Mesendoderm (in vitro differentiated cells): ENCODE data around the gene VANGL2.

Experiments
- DNase-seq: peaks from one replicate; pipeline ENCODE4 v3.0.0; 2013
- H2AK5ac ChIP-seq: 2 replicates; pipeline ENCODE4 v1.6.1; 2013; ENCODE audit warnings: low read length, inconsistent platforms
- H2BK120ac ChIP-seq: 2 replicates; pipeline ENCODE4 v1.6.1; 2013; ENCODE audit warnings: low read depth, mild to moderate bottlenecking, low read length, moderate library complexity, mixed read lengths
- H2BK15ac ChIP-seq: replicated peaks from 2 replicates; pipeline ENCODE4 v1.6.1; 2013; ENCODE audit warnings: low read depth, mild to moderate bottlenecking, moderate library complexity
- H2BK5ac ChIP-seq: 2 replicates; pipeline ENCODE4 v1.6.1; 2013; ENCODE audit warnings: low read length, inconsistent platforms
- H3K18ac ChIP-seq: 2 replicates; pipeline ENCODE4 v1.6.1; 2013; ENCODE audit warnings: mild to moderate bottlenecking, low read length, mixed read lengths
- H3K23ac ChIP-seq: one replicate; pipeline ENCODE4 v1.6.1; 2013; ENCODE audit warnings: low read length
- H3K27ac ChIP-seq: 2 replicates; pipeline ENCODE4 v1.5.1; 2013; ENCODE audit warnings: low read depth, mild to moderate bottlenecking, inconsistent platforms, low read length, moderate library complexity
- H3K27me3 ChIP-seq: 2 replicates; pipeline ENCODE4 v1.6.1; 2013; ENCODE audit warnings: low read length, control low read depth, mild to moderate bottlenecking, inconsistent platforms; ENCODE audit not compliant: insufficient read depth, poor library complexity
- H3K36me3 ChIP-seq: 2 replicates; pipeline ENCODE4 v1.6.1; 2013; ENCODE audit warnings: low read length, inconsistent platforms; ENCODE audit not compliant: control insufficient read depth, insufficient read depth
- H3K4ac ChIP-seq: one replicate; pipeline ENCODE4 v1.6.1; 2013; ENCODE audit warnings: low read depth, mild to moderate bottlenecking, low read length, moderate library complexity
- H3K4me1 ChIP-seq: 2 replicates; pipeline ENCODE4 v1.6.1; 2013; ENCODE audit warnings: low read depth, low read length, inconsistent platforms; ENCODE audit not compliant: control insufficient read depth
- H3K4me2 ChIP-seq: 2 replicates; pipeline ENCODE4 v1.6.1; 2013; ENCODE audit warnings: low read length
- H3K4me3 ChIP-seq: 2 replicates; pipeline ENCODE4 v1.5.1; 2013; ENCODE audit warnings: mild to moderate bottlenecking, low read length
- H3K56ac ChIP-seq: one replicate; pipeline ENCODE4 v1.6.1; 2013; ENCODE audit warnings: low read length
- H3K79me1 ChIP-seq: 2 replicates; pipeline ENCODE4 v1.6.1; 2013; ENCODE audit warnings: low read length, inconsistent platforms
- H3K79me2 ChIP-seq: 2 replicates; pipeline ENCODE4 v1.6.1; 2013; ENCODE audit warnings: mild to moderate bottlenecking, low read length; ENCODE audit not compliant: control insufficient read depth, insufficient read depth
- H3K9ac ChIP-seq: 2 replicates; pipeline ENCODE4 v1.6.1; 2013; ENCODE audit warnings: low read length, inconsistent platforms
- H4K5ac ChIP-seq: one replicate; pipeline ENCODE4 v1.6.1; 2013; ENCODE audit warnings: low read length
- H4K8ac ChIP-seq: one replicate; pipeline ENCODE4 v1.6.1; 2013; ENCODE audit warnings: low read depth, mild to moderate bottlenecking, control low read depth, low read length, moderate library complexity
- WGBS: extraction: QIAGEN DNeasy Blood & Tissue Kit; methylation state at CpG from one replicate; pipeline ENCODE4 v1.1.7; 2013; ENCODE audit warnings: low lambda C conversion rate, missing lambda C conversion rate; ENCODE audit not compliant: insufficient coverage; ENCODE audit errors: extremely low coverage; 5-methylcytosine and 5-hydroxymethylcytosine counted together

Gene VANGL2

DNA sequence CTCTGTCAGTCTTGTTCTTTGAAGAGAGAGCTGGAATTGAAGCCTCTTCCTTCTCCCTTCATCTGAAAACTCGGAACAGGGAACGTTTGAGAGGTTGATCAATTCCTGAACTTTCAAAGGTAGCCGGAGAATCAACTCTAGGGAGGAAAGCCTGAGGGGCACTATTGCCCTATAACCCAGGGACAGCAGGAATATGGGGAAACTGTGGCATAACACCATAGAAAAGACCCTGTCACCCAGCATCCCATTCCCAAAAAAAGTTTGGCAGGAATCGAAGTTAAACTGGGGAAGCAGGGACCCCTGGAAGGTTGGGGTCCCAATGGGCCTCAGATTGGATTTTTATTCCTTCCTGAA is 38.6 kb upstream of the VANGL2 start:
- no peak for DNase-seq
- Histone ChIP-seq H4K8ac (no peak overlapping the region), H3K4me3 (no peak overlapping the region), H3K36me3 (peaks cover 5% of the 10 kb centered on the region), H3K4me2 (no peak overlapping the region), H2BK120ac (peak overlapping the region; percentile 32), H3K79me2 (no peaks in the 10 kb centered on the region), H4K5ac (peak overlapping the region; percentile 60), H2AK5ac (peak overlapping the region; percentile 38), H3K79me1 (no peaks in the 10 kb centered on the region), H3K27ac (peak overlapping the region; percentile 9), H3K56ac (peak overlapping the region; percentile 83), H2BK5ac (peak overlapping the region; percentile 66), H2BK15ac (no peak overlapping the region), H3K4me1 (peaks cover 8% of the 10 kb centered on the region), H3K4ac (peak overlapping the region; percentile 66), H3K9ac (peak overlapping the region; percentile 65), H3K23ac (peak overlapping the region; percentile 68), H3K27me3 (no peaks in the 10 kb centered on the region), H3K18ac (peak overlapping the region; percentile 42)
- no CpG with 5 or more reads among the region's 4 CpGs for WGBS

DNA sequence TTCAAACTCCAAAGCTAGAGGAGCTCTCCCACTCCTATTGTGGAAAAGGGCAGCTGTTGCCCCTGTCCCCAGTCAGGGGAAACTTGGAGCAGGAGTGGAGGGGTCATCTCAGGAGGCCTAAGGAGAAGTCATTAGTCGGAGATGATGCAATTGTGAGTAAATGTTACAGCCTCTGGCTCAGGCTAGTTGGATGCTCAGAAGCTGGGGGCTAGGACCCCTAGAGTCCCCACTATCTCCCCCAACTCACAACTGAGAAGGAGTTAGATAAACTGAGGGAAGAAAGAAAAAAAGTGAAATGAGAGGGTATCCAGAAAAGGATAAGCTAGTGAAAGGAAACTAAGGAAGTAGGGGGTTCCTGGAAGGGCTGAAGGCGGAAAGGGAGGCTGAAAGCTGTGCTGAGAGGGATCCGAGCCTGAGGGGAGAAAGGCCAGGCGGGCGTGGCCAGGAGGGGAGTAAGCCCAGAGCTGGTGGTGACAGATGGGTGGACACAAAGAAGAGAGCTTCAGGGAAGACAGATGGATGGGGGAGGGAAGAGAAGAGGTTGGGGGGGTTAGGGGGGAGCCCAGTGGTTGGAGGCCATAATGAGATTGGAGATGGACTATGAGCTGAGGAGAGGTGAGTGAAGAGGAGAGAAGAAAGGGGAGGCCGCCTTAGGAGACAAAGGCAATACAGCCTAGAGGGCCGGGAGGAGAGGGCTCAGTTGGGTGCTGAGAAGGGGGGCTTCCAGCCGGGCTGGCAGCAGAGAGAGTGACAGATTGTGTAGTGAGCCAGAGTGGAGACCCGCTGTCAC is 38.0 kb upstream of the VANGL2 start:
- Histone ChIP-seq H4K5ac (peak overlapping the region; percentile 60), H3K27me3 (no peaks in the 10 kb centered on the region), H3K4ac (peak overlapping the region; percentile 87), H3K4me1 (peaks cover 8% of the 10 kb centered on the region), H3K9ac (peak overlapping the region; percentile 65), H2AK5ac (peak overlapping the region; percentile 77), H4K8ac (no peak overlapping the region), H3K23ac (peak overlapping the region; percentile 68), H3K56ac (peak overlapping the region; percentile 83), H3K27ac (peak overlapping the region; percentile 9), H3K36me3 (peaks cover 5% of the 10 kb centered on the region), H2BK15ac (no peak overlapping the region), H2BK5ac (peak overlapping the region; percentile 82), H3K79me2 (no peaks in the 10 kb centered on the region), H3K79me1 (no peaks in the 10 kb centered on the region), H3K18ac (peak overlapping the region; percentile 42), H3K4me2 (no peak overlapping the region), H3K4me3 (no peak overlapping the region), H2BK120ac (peak overlapping the region; percentile 32)
- DNase-seq = peak; percentile 71
- no CpG with 5 or more reads among the region's 9 CpGs for WGBS

DNA sequence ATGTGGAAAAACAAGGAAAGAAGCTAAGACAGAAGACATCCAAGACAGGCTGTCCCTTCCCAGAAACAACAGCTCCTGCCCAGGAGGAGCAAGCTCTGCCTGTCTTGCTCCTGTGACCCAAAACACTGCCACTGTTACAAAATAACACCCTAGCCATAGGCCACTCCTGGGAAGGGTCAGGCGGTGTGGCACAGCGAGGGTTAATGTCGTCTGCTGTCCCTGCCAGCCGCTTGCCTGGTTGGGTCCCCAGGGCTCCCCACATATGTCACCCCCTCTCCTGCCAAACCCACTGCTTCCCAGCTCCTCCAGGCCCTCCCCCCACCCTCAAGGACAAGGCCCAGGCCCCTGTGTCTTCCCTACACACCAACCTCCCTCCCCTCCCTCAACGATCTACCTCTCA is 37.4 kb upstream of the VANGL2 start:
- Histone ChIP-seq H3K27ac (peak overlapping the region; percentile 9), H3K4ac (no peak overlapping the region), H2BK5ac (peak overlapping the region; percentile 67), H3K27me3 (no peaks in the 10 kb centered on the region), H3K4me2 (no peak overlapping the region), H2AK5ac (peak overlapping the region; percentile 77), H3K79me2 (no peaks in the 10 kb centered on the region), H3K9ac (peak overlapping the region; percentile 65), H3K4me3 (no peak overlapping the region), H2BK15ac (no peak overlapping the region), H3K4me1 (peaks cover 8% of the 10 kb centered on the region), H4K8ac (no peak overlapping the region), H2BK120ac (no peak overlapping the region), H3K36me3 (peaks cover 4% of the 10 kb centered on the region), H4K5ac (peak overlapping the region; percentile 50), H3K56ac (peak overlapping the region; percentile 83), H3K23ac (no peak overlapping the region), H3K18ac (peak overlapping the region; percentile 16), H3K79me1 (no peaks in the 10 kb centered on the region)
- no CpG with 5 or more reads among the region's 5 CpGs for WGBS
- no peak for DNase-seq

- H2AK5ac ChIP-seq = no peak overlapping the region
- peaks cover 8% of the 10 kb centered on the region for H3K4me1 ChIP-seq
- H2BK5ac ChIP-seq = no peak overlapping the region
- H3K4me3 ChIP-seq = no peak overlapping the region
- no peak overlapping the region for H3K27ac ChIP-seq
- H3K56ac ChIP-seq = no peak overlapping the region
- H3K4ac ChIP-seq = no peak overlapping the region
- H2BK15ac ChIP-seq = no peak overlapping the region
- H3K27me3 ChIP-seq = no peaks in the 10 kb centered on the region
- no peak for DNase-seq
- no CpG with 5 or more reads among the region's 12 CpGs for WGBS
- H3K36me3 ChIP-seq = peaks cover 2% of the 10 kb centered on the region
- no peak overlapping the region for H4K5ac ChIP-seq
- no peak overlapping the region for H3K9ac ChIP-seq
- H3K23ac ChIP-seq = no peak overlapping the region
- no peak overlapping the region for H3K18ac ChIP-seq
- H3K79me1 ChIP-seq = no peaks in the 10 kb centered on the region
- no peak overlapping the region for H3K4me2 ChIP-seq
- no peak overlapping the region for H2BK120ac ChIP-seq
- H3K79me2 ChIP-seq = no peaks in the 10 kb centered on the region
- no peak overlapping the region for H4K8ac ChIP-seq
Measured at GRCh38 chr1:160363951-160364735, 36.2 kb upstream of the VANGL2 start.

- Histone ChIP-seq H3K4me2 (no peak overlapping the region), H3K56ac (no peak overlapping the region), H3K4me1 (peaks cover 8% of the 10 kb centered on the region), H2BK5ac (no peak overlapping the region), H3K79me2 (no peaks in the 10 kb centered on the region), H4K5ac (no peak overlapping the region), H3K27me3 (no peaks in the 10 kb centered on the region), H3K4me3 (no peak overlapping the region), H4K8ac (no peak overlapping the region), H2BK15ac (no peak overlapping the region), H2AK5ac (no peak overlapping the region), H3K79me1 (no peaks in the 10 kb centered on the region), H3K18ac (no peak overlapping the region), H3K4ac (peak overlapping the region; percentile 22), H3K23ac (no peak overlapping the region), H3K36me3 (peaks cover 2% of the 10 kb centered on the region), H3K9ac (no peak overlapping the region), H2BK120ac (no peak overlapping the region), H3K27ac (no peak overlapping the region)
- DNase-seq = no peak
- WGBS = no CpG with 5 or more reads among the region's 1 CpG
Measured at GRCh38 chr1:160365325-160365724, 35.0 kb upstream of the VANGL2 start.
